Transverse colon (tissue), 4 donors: ENCODE data around the gene BHLHE41. TPM values are rescaled to one million over a fixed set of nuclear protein-coding genes. Genes with fewer than 3 reads are reported as not detected.

Source experiments
- DNase-seq: peaks from one replicate; pipeline ENCODE4 v3.0.0-alpha.2; 2019
- H3K27ac ChIP-seq, 4 donors: fragments of 200-600 bp; sonication (generic); 2 replicates each; pipeline ENCODE4 v1.5.1; 2016 to 2018; ENCODE audit warnings: inconsistent platforms in 4 of 4
- H3K27me3 ChIP-seq: fragments of 200-600 bp; sonication (generic); 2 replicates; pipeline ENCODE4 v1.5.1; 2017; ENCODE audit warnings: inconsistent platforms
- H3K36me3 ChIP-seq, 4 donors: fragments of 200-600 bp; sonication (generic); 2 replicates each; pipeline ENCODE4 v1.5.1; 2017 to 2019; ENCODE audit warnings: inconsistent platforms in 4 of 4
- H3K4me1 ChIP-seq, 4 donors: fragments of 200-600 bp; sonication (generic); 2 replicates each; pipeline ENCODE4 v1.5.1; 2017 to 2020; ENCODE audit warnings: inconsistent platforms in 4 of 4
- H3K4me3 ChIP-seq, 4 donors: fragments of 200-600 bp; sonication (generic); 1 replicate in 1 of 4; 2 replicates in 3 of 4; pipeline versions ENCODE4 v1.5.1 to v1.6.1; 2017 to 2019; ENCODE audit warnings: inconsistent platforms in 4 of 4
- H3K9me3 ChIP-seq, 2 donors: fragments of 200-600 bp; sonication (generic); 2 replicates each; pipeline ENCODE4 v1.5.1; 2017 to 2019; ENCODE audit warnings: inconsistent platforms in 2 of 2
- CTCF ChIP-seq, 5 experiments: fragments of 200-600 bp in 3 of 5; fragments of 450-650 bp in 2 of 5; sonication (generic) in 3 of 5; IDR thresholded peaks; 1 replicate in 2 of 5; 2 replicates in 3 of 5; pipeline ENCODE4 v1.5.1; 2016 to 2017; ENCODE audit warnings: antibody characterized with exemption in 5 of 5, inconsistent platforms in 3 of 5, mild to moderate bottlenecking in 2 of 5, moderate library complexity in 1 of 5
- EP300 ChIP-seq: sonication (generic); formaldehyde crosslinking; IDR thresholded peaks from one replicate; pipeline ENCODE4 v1.6.1; 2017; ENCODE audit warnings: antibody characterized with exemption, low read depth
- POLR2A ChIP-seq: fragments of 450-650 bp; IDR thresholded peaks from one replicate; pipeline ENCODE4 v1.6.1; 2016; ENCODE audit warnings: antibody characterized with exemption, mild to moderate bottlenecking, moderate library complexity
- POLR2AphosphoS5 ChIP-seq, 3 donors: sonication (generic); formaldehyde crosslinking; IDR thresholded peaks; one replicate each; pipeline ENCODE4 v1.6.1; 2016; ENCODE audit warnings: antibody characterized with exemption in 3 of 3
- WGBS, 2 donors: methylation state at CpG; one replicate each; pipeline ENCODE4 v1.1.5; 2018; ENCODE audit warnings: low coverage in 1 of 2; 5-methylcytosine and 5-hydroxymethylcytosine counted together
- in situ Hi-C, 4 donors: fragments of 200-750 bp; cut with MboI; loops; one replicate each; pipeline versions ENCODE4 v1.15.0 to v1.15.1; 2017; ENCODE audit warnings: low sequenced_read_pairs in 3 of 4, low pct_ligation_motif_present in 1 of 4, low pct_unique_long_range_greater_than_20kb in 1 of 4
- intact Hi-C: fragments of 100-400 bp; cut with DNase I; formaldehyde crosslinking; loops from one replicate; pipeline ENCODE4 v1.15.1; 2023; ENCODE audit warnings: low total_unique reads
- total RNA-seq, 4 donors: library from RNA; depleted of rRNA; stranded (reverse); fragments of >200 nt; gene quantifications; one replicate each; pipeline ENCODE4 v1.1.0, GENCODE V29; 2016

BHLHE41 gene
- total RNA-seq, 4 donors from 2014 or later: 12.2 to 22.8 (median 18.1) TPM; not detected in 1

- Histone ChIP-seq H3K27me3 (no peaks in the 10 kb centered on the region), H3K4me1 (peaks cover 4 to 27% (median 12%) of the 10 kb centered on the region in 4 donors), H3K4me3 (no peak overlapping the region), H3K36me3 (no peaks in the 10 kb centered on the region), H3K27ac (peak overlapping the region; percentile 48 to 61 (median 54)), H3K9me3 (no peaks in the 10 kb centered on the region)
- in situ Hi-C loops (no loop called here), intact Hi-C loops (no loop called here)
- peak; percentile 55 for DNase-seq
- no peak for TF ChIP-seq EP300
- no peak for TF ChIP-seq POLR2A
- no peak for TF ChIP-seq CTCF (IDR thresholded peaks at IDR 0.05)
- no peak for TF ChIP-seq POLR2AphosphoS5 (IDR thresholded peaks at IDR 0.05)
- WGBS, 2 donors: 17 to 42% methylated on average over 1 to 5 of the region's 5 CpGs
Observed at GRCh38 chr12:26135010-26135420, 10.2 kb upstream of the BHLHE41 start.

DNA sequence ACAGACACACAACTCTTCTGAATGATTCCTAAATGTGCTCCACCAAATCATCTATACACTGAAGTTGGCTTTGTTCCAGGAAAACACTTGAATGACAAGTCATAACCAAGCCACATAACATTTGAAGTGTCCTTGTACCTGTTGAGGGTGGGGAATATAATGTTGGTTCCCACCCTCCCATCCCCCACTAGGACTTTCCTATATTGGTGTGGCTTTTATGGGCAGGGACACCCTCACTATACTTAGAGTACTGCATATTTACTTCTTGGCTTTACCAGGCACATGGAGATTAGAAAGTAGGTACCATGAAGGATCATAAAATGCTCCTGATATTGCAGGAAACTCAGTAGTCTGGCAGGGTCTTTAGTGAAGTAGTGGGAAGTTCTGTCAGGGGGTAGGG lies 9.7 kb upstream of the BHLHE41 start:
- no peak overlapping the region for H3K4me3 ChIP-seq
- in situ Hi-C loops (no loop called here), intact Hi-C loops (no loop called here)
- no peak for DNase-seq
- no peak for TF ChIP-seq EP300
- no peak for TF ChIP-seq POLR2A
- no peak for TF ChIP-seq CTCF (IDR thresholded peaks at IDR 0.05)
- no peak for TF ChIP-seq POLR2AphosphoS5 (IDR thresholded peaks at IDR 0.05)
- peak overlapping the region; percentile 48 to 61 (median 54) for H3K27ac ChIP-seq
- peaks cover 4 to 24% (median 12%) of the 10 kb centered on the region in 4 donors for H3K4me1 ChIP-seq
- no peaks in the 10 kb centered on the region for H3K36me3 ChIP-seq
- H3K27me3 ChIP-seq: no peaks in the 10 kb centered on the region
- no peaks in the 10 kb centered on the region for H3K9me3 ChIP-seq

- Histone ChIP-seq H3K27me3 (no peaks in the 10 kb centered on the region), H3K4me3 (no peak overlapping the region), H3K36me3 (no peaks in the 10 kb centered on the region), H3K9me3 (no peaks in the 10 kb centered on the region), H3K4me1 (peaks cover 4 to 14% (median 12%) of the 10 kb centered on the region in 4 donors), H3K27ac (no peak overlapping the region)
- in situ Hi-C loops: no loop called here
- intact Hi-C loops: no loop called here
- TF ChIP-seq CTCF (IDR thresholded peaks at IDR 0.05) (no peak), EP300 (no peak), POLR2AphosphoS5 (IDR thresholded peaks at IDR 0.05) (no peak), POLR2A (no peak)
- no peak for DNase-seq
Observed at GRCh38 chr12:26133521-26133920, 8.7 kb upstream of the BHLHE41 start.

- Histone ChIP-seq H3K27me3 (peaks cover under 1% of the 10 kb centered on the region), H3K27ac (no peak overlapping the region), H3K36me3 (no peaks in the 10 kb centered on the region), H3K4me3 (no peak overlapping the region), H3K4me1 (peaks cover 4 to 14% (median 12%) of the 10 kb centered on the region in 4 donors), H3K9me3 (no peaks in the 10 kb centered on the region)
- WGBS, 2 donors: 75% methylated on average over 1 of the region's 1 CpG; no CpG with 5 or more reads in 1 of the 2 donors
- in situ Hi-C loops: no loop called here
- intact Hi-C loops: no loop called here
- TF ChIP-seq EP300 (no peak), POLR2AphosphoS5 (IDR thresholded peaks at IDR 0.05) (no peak), CTCF (IDR thresholded peaks at IDR 0.05) (no peak), POLR2A (no peak)
- DNase-seq: no peak
Observed at GRCh38 chr12:26132866-26133265, 8.0 kb upstream of the BHLHE41 start.
